Activated CD4-positive, alpha-beta T cell treated with anti-CD3 and anti-CD28 coated beads, Interleukin-2, amount 10 ng/mL, durations not matched to agents 24 days and 14 days (primary cell): ENCODE data around the gene AMIGO2. TPM values are rescaled to one million over a fixed set of nuclear protein-coding genes. Genes with fewer than 3 reads are reported as not detected.
"Not testable (repeated sequence)": the region's sequence is repeated elsewhere in the genome, so short reads cannot be mapped to it uniquely, and the experiment has no call there.

ENCODE experiments used
- DNase-seq: peaks from one replicate; pipeline ENCODE4 v3.0.0; 2022
- H3K27ac Mint-ChIP-seq: one replicate; pipeline ENCODE4 v1.8.0; 2022; ENCODE audit warnings: mild to moderate bottlenecking, mixed read lengths
- H3K27me3 Mint-ChIP-seq: one replicate; pipeline ENCODE4 v1.8.0; 2022; ENCODE audit warnings: mixed read lengths
- H3K36me3 Mint-ChIP-seq: one replicate; pipeline ENCODE4 v1.8.0; 2022; ENCODE audit warnings: low read depth, mild to moderate bottlenecking, mixed read lengths
- H3K4me1 Mint-ChIP-seq: one replicate; pipeline ENCODE4 v1.8.0; 2021; ENCODE audit warnings: mixed read lengths
- H3K4me3 Mint-ChIP-seq: one replicate; pipeline ENCODE4 v1.8.0; 2022; ENCODE audit warnings: mild to moderate bottlenecking, moderate library complexity, mixed read lengths
- H3K9me3 Mint-ChIP-seq: one replicate; pipeline ENCODE4 v1.8.0; 2021; ENCODE audit warnings: mixed read lengths
- intact Hi-C: fragments of 100-400 bp; cut with micrococcal nuclease; formaldehyde crosslinking; loops from one replicate; pipeline ENCODE4 v1.15.1; 2023
- total RNA-seq: library from RNA; stranded (reverse); gene quantifications from 2 replicates; pipeline ENCODE4 v1.2.3, GENCODE V29; 2022

AMIGO2 gene
- total RNA-seq, 1 donor from 2014 or later = 13.6 TPM

DNA sequence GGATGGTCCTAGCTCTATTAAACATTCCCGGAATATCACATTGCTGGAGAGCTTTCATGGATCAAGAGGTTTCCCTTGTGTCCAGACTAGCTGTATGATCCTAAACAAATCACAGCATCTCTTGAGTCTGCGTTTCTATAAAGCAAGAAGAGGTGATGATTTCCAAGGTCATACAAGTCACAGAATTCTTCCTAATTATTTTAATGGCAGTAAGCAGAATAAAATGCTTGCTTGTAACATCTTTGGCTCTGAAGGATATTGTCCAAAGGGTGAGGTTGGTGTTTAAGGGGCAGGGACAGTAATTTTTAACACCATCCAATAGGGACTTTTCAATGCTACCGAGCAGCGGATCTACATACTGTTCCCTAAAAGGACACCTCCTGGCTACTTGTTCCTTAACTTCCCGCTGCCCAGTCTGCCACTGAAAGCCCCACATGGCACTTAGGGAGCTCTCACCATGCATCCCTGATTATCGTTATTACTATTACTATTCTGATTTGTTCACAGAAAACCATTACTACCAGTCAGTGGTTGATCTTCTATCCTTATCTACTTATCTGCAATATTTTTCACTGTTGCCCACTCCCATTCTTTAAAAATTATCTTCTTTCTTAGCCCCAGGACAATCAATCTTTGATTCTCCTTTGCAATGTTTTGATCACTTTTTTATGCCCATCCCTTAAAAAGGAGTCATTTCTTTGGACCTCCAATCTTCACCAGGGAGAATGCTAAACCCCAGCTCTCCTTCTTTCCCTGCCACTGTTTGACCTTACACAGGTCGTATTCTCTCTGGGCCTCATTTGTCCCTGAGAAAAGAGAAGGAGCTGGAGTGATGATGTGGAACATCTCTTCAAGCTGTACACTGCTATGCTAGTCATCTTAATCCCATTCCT, 4.3 kb downstream of the AMIGO2 start:
- Mint-ChIP-seq H3K9me3 (no peaks in the 10 kb centered on the region), H3K27ac (no peak overlapping the region), H3K27me3 (no peaks in the 10 kb centered on the region), H3K36me3 (peaks cover 20% of the 10 kb centered on the region), H3K4me3 (no peak overlapping the region), H3K4me1 (peaks cover 29% of the 10 kb centered on the region)
- intact Hi-C loops = no loop called here
- no peak for DNase-seq

DNA sequence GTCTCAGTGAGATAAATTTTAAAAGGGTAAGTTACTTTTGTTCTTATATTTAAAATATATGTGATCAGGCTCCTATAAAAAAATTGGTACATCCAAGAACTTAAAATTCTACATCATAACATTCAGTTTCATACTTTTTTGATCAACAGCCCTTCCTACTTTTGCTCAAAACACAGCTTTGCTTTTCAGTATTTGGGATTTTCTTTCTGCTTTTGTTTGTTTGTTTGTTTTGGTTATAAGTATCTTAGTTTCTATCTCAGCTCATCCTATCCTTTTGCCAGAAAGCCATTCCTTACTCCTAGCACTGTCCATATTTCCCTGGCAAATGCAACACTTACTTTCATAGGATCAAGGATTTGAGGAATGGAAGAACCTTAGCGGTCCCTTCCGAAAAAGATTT, 5.0 kb downstream of the AMIGO2 start:
- no peak for DNase-seq
- Mint-ChIP-seq H3K27ac (no peak overlapping the region), H3K27me3 (no peaks in the 10 kb centered on the region), H3K9me3 (no peaks in the 10 kb centered on the region), H3K4me1 (peaks cover 26% of the 10 kb centered on the region), H3K4me3 (no peak overlapping the region), H3K36me3 (peaks cover 17% of the 10 kb centered on the region)
- intact Hi-C loops = no loop called here

DNA sequence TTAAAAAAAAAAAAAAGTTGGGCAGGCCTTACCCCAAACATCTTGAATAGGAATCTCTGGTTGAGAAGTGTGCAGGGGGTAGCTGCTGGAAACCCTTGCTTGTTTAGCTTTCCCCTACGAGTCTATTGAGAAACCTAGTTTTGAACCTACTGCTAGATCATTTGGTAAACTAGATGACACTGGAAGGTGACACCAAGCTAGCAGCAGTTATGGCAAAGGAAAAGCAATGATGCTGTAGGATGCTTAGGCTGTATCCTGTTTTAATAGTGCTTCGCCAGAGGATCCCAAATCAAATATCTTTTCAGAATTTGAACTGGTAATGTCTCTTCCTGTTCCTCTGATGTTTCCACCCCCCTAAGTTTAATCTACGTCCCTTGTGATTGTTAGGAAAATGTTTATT, 5.8 kb downstream of the AMIGO2 start:
- peaks cover 14% of the 10 kb centered on the region for H3K36me3 Mint-ChIP-seq

DNA sequence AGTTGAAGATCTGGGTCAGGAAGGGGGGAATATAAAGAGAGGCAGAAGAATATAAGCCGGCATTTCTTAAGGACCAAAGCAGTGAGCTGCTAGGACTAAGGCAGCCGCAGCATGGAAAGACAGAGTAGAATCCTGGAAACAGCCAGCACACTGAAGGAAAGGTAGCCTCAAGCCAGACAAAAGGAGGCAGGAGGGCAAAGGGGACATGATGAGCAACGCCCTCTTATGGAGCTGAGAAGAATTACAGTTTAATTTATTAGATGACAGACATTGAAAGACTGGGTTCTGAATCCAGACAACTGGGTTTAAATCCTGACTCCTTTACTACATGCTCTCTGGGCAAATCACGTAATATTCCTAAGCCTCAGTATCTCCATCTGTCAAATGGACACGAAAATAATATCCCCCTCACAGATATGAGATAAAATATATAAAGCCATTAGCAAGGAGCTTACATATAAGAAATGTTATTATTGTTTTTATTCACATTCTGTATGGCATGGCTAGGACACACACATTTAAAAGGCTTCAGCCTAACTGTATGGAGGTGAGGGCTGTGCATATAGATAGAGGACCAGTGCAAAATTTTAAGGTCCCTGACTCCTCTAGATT, 8.4 kb downstream of the AMIGO2 start:
- Mint-ChIP-seq H3K4me3 (no peak overlapping the region), H3K27me3 (no peaks in the 10 kb centered on the region), H3K4me1 (peaks cover 12% of the 10 kb centered on the region), H3K9me3 (no peaks in the 10 kb centered on the region), H3K36me3 (peaks cover 2% of the 10 kb centered on the region), H3K27ac (no peak overlapping the region)
- DNase-seq = peak; percentile 61
- intact Hi-C loops = no loop called here

More for the DNA sequence above, 5.8 kb downstream of the AMIGO2 start:
- no peaks in the 10 kb centered on the region for H3K27me3 Mint-ChIP-seq
- no peak overlapping the region for H3K4me3 Mint-ChIP-seq
- H3K4me1 Mint-ChIP-seq = peaks cover 23% of the 10 kb centered on the region
- intact Hi-C loops = no loop called here
- no peak for DNase-seq
- no peaks in the 10 kb centered on the region for H3K9me3 Mint-ChIP-seq
- H3K27ac Mint-ChIP-seq = no peak overlapping the region

DNA sequence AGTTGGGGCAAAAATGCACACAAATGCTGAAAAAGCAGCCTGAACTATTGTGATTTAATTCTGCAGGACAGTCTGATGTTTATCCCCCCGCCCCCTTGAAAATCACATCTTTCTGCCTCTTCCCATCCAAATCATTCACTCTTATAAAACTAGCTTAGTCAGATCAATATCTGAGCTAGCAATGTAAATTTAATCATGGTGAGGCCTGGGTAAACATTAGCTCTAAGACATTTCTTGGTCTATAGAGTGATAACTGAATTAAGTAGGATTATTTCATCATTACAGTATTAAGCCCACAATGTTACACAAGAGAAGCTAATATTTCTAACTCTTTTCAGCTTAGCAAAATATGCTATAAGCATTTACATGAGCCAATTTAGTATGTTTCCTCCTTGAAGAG, 9.4 kb downstream of the AMIGO2 start:
- Mint-ChIP-seq H3K27me3 (no peaks in the 10 kb centered on the region), H3K27ac (no peak overlapping the region), H3K4me1 (peaks cover 10% of the 10 kb centered on the region), H3K9me3 (no peaks in the 10 kb centered on the region), H3K36me3 (no peaks in the 10 kb centered on the region), H3K4me3 (no peak overlapping the region)
- no peak for DNase-seq
- intact Hi-C loops = no loop called here

DNA sequence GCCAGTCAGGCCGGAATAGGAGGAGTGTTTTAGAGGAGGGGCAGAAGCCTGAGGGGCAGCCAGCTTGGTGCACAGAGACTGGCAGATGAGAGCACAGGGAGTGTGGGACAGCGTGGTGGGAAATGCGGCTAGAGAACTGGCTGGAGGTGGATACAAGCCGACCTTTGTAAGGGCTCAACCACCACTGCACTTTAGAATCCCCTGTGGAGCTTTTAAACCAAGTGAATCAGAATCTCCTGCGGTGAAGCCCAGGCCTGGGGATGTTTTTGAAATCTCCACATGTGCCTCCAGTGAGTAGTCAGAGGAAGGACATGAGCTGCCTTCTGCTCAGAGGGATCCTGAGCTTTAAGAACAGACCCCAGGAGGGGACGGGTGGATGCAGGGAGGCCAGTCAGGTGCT, 11.2 kb downstream of the AMIGO2 start:
- DNase-seq = no peak
- H3K9me3 Mint-ChIP-seq = no peaks in the 10 kb centered on the region
- no peak overlapping the region for H3K27ac Mint-ChIP-seq
- H3K36me3 Mint-ChIP-seq = no peaks in the 10 kb centered on the region
- no peak overlapping the region for H3K4me3 Mint-ChIP-seq
- intact Hi-C loops = no loop called here
- H3K4me1 Mint-ChIP-seq = peaks cover 10% of the 10 kb centered on the region
- no peaks in the 10 kb centered on the region for H3K27me3 Mint-ChIP-seq

DNA sequence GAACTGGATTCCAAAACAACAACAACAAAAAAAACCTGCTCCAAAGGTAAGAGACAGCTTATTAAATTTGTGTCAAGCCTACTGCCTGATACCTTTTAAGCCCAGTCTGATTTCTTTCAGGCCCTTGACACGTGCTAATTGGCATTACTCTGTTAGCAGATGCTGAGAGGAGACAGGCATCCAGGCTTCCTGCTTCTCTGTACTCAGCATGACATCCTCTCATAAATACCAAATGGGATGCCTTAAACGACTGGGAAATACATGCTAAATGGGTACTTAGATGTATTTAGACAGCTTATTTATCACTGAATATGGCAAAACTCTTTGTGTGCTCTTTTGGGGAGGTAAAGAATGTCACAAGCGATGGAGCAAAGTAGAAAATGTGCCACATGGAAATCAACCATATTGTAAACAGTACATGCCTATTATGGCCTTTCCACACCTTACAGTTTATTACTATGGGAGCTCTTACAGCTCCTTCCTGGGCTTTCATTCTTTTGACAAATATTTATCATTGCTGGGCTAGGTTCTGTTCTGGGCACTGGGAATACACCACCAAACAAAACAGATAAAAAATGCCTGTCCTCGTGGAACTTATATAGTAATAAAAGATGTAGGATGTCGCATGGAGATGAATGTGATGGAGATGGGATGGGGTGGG, 11.9 kb downstream of the AMIGO2 start:
- H3K36me3 Mint-ChIP-seq = no peaks in the 10 kb centered on the region
- H3K9me3 Mint-ChIP-seq = no peaks in the 10 kb centered on the region
- no peak for DNase-seq
- intact Hi-C loops = no loop called here
- peaks cover 10% of the 10 kb centered on the region for H3K4me1 Mint-ChIP-seq
- no peak overlapping the region for H3K4me3 Mint-ChIP-seq
- H3K27ac Mint-ChIP-seq = no peak overlapping the region
- H3K27me3 Mint-ChIP-seq = no peaks in the 10 kb centered on the region

DNA sequence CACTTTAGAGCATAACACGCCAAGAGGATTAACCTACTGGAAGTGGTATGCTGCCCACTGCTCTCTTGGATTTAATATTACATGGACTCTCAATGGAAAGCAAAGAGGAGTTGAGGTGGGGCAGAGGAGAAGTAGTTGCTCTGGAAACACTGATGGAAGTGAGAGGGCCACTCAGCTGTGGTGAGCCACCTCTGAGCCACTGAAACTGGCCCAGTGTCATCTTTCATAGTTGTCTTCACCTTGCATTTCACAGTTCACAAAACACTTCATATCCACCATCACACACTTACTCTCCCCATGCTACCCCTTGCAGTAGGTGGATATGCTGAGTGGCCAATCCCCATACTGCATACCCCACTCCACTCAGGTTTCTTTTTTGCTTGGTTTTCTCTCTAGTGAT, 12.6 kb downstream of the AMIGO2 start:
- Mint-ChIP-seq H3K27me3 (no peaks in the 10 kb centered on the region), H3K4me3 (no peak overlapping the region), H3K9me3 (no peaks in the 10 kb centered on the region), H3K27ac (peak overlapping the region; percentile 7), H3K4me1 (peaks cover 10% of the 10 kb centered on the region), H3K36me3 (no peaks in the 10 kb centered on the region)
- DNase-seq = no peak
- intact Hi-C loops = no loop called here

DNA sequence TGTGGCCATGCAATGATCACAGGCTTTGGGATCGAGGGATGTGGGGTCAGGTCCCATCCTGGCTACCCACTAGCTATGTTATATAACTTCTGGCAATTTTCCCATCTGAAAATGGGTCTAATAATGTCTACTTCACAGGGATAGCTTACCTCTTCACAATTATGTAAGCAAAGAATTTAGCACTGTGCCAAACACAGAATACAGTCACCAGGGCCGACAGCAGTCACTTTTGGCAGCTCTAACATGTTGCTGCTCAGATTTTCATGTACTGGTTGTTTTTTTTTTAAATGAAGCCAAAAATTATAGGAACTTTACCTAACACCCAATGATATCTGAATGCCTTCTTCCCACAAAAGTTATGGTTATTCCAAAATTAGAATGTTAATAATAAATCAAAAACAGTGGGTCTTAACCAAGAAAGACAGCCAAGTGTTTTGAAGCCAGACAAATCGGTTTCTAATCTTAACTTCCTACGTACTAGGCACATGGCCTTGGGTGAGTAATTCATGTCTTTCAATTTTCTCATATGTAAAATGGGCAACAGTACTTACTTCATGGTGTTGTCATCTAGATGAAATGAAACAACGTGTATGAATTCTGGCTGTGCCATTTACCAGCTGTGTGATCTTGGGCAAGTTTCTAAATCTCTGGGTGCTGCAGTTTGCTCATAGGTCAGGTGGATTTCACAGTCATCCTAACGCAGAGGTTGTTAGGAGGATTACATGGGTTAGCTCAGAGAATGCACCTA, 13.3 kb downstream of the AMIGO2 start:
- Mint-ChIP-seq H3K27ac (peak overlapping the region; percentile 7), H3K4me3 (no peak overlapping the region)
- intact Hi-C loops = no loop called here

DNA sequence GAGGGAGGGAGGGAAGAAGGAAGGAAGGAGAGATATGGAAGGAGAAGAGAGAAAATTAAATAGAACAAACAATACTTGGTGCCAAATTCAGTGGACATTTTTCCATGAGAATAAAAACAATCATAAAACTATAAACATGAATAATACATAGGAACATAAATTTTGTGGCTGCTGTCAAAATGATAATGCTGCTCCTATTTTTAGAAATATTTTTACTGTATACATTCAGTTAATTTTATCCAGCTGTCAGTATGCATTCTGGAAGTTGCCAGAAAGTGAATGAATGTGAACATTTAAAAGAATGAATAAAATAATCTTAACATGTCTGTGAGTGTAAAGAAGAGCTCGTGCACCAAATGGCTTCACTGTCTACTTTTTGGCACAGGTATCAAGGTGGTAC, 14.2 kb downstream of the AMIGO2 start:
- DNase-seq = no peak
- H3K4me1 Mint-ChIP-seq = peaks cover 5% of the 10 kb centered on the region
- H3K36me3 Mint-ChIP-seq = no peaks in the 10 kb centered on the region
- intact Hi-C loops = no loop called here
- H3K27ac Mint-ChIP-seq = no peak overlapping the region
- peaks cover 2% of the 10 kb centered on the region for H3K9me3 Mint-ChIP-seq
- peaks cover 2% of the 10 kb centered on the region for H3K27me3 Mint-ChIP-seq
- no peak overlapping the region for H3K4me3 Mint-ChIP-seq

More for the DNA sequence above, 13.3 kb downstream of the AMIGO2 start:
- DNase-seq = no peak
- Mint-ChIP-seq H3K27me3 (no peaks in the 10 kb centered on the region), H3K9me3 (no peaks in the 10 kb centered on the region), H3K36me3 (no peaks in the 10 kb centered on the region), H3K4me1 (peaks cover 10% of the 10 kb centered on the region)

DNA sequence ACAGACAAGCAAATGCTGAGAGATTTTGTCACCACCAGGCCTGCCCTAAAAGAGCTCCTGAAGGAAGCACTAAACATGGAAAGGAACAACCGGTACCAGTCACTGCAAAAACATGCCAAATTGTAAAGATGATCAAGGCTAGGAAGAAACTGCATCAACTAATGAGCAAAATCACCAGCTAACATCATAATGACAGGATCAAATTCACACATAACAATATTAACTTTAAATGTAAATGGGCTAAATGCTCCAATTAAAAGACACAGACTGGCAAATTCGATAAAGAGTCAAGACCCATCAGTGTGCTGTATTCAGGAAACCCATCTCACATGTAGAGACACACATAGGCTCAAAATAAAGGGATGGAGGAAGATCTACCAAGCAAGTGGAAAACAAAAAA, 21.1 kb downstream of the AMIGO2 start:
- H3K36me3 Mint-ChIP-seq, H3K27ac Mint-ChIP-seq, H3K27me3 Mint-ChIP-seq, intact Hi-C loops, DNase-seq, H3K4me3 Mint-ChIP-seq, H3K4me1 Mint-ChIP-seq: not testable (repeated sequence)
- peaks cover 15% of the 10 kb centered on the region for H3K9me3 Mint-ChIP-seq

DNA sequence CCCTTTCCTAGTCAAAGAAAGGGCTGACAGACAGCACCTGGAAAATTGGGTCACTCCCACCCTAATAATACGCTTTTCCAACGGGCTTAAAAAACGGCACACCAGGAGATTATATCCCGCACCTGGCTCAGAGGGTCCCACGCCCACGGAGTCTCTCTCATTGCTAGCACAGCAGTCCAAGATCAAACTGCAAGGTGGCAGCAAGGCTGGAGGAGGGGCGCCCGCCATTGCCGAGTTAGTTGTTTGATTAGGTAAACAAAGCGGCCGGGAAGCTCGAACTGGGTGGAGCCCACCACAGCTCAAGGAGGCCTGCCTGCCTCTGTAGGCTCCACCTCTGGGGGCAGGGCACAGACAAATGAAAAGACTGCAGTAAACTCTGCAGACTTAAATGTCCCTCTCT, 22.8 kb downstream of the AMIGO2 start:
- H3K36me3 Mint-ChIP-seq, DNase-seq, H3K27me3 Mint-ChIP-seq, H3K4me1 Mint-ChIP-seq, H3K4me3 Mint-ChIP-seq, H3K27ac Mint-ChIP-seq, intact Hi-C loops: not testable (repeated sequence)
- peaks cover 22% of the 10 kb centered on the region for H3K9me3 Mint-ChIP-seq

DNA sequence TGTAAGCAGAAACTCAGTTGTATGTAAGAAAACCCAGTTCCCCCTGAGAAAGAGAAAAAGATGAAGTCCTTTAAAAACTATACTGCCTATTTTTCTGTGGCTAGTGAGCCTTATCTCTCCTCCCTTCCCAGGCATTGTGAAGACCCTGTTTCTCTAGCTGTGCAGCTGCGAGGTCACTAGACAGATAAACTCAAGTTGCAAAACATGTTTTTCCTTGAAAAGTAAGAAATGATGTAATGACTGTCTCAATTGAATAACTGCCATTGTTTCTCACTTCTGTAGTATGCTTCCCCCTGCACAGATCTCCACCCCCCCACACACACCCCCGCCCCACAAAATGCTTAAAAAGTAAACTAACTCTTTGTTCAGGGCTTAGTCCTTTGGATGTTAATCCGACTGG, 23.9 kb downstream of the AMIGO2 start:
- H3K4me3 Mint-ChIP-seq, H3K27ac Mint-ChIP-seq, H3K27me3 Mint-ChIP-seq, intact Hi-C loops, H3K4me1 Mint-ChIP-seq, DNase-seq, H3K36me3 Mint-ChIP-seq: not testable (repeated sequence)
- peaks cover 30% of the 10 kb centered on the region for H3K9me3 Mint-ChIP-seq

DNA sequence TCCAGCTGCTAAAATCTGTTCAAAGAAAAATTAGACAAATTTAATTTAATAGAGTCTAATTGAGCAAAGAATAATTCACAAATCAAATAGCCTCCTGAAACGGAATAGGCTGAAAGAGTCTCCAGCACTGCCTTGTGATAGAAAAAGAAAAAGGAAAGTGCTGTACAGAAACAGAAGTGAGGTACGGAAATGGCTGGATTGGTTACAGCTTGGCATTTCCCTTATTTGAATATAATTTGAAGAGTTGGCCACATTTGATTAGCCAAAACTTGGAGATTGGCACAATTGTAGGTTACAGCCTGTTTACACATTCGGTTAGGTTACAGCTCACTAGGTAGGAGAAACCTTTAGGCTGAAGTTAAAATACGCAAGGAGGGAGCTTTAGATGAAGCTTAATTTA, 25.1 kb downstream of the AMIGO2 start:
- Mint-ChIP-seq H3K4me3 (no peak overlapping the region), H3K27me3 (no peaks in the 10 kb centered on the region), H3K36me3 (peaks cover 7% of the 10 kb centered on the region), H3K9me3 (peaks cover 24% of the 10 kb centered on the region), H3K27ac (no peak overlapping the region), H3K4me1 (no peaks in the 10 kb centered on the region)
- intact Hi-C loops = no loop called here
- DNase-seq = no peak
